Glomerular visceral epithelial cell (primary cell): ENCODE data around the gene FOXN3.
A peak's percentile ranks its signal among the peaks of the same experiment; 100 is the strongest.
"Not testable (repeated sequence)": the region's sequence is repeated elsewhere in the genome, so short reads cannot be mapped to it uniquely, and the experiment has no call there.

Source experiments
- DNase-seq: peaks from one replicate; pipeline ENCODE4 v3.0.0-alpha.2; 2016; ENCODE audit errors: extremely low spot score

Gene FOXN3

DNA sequence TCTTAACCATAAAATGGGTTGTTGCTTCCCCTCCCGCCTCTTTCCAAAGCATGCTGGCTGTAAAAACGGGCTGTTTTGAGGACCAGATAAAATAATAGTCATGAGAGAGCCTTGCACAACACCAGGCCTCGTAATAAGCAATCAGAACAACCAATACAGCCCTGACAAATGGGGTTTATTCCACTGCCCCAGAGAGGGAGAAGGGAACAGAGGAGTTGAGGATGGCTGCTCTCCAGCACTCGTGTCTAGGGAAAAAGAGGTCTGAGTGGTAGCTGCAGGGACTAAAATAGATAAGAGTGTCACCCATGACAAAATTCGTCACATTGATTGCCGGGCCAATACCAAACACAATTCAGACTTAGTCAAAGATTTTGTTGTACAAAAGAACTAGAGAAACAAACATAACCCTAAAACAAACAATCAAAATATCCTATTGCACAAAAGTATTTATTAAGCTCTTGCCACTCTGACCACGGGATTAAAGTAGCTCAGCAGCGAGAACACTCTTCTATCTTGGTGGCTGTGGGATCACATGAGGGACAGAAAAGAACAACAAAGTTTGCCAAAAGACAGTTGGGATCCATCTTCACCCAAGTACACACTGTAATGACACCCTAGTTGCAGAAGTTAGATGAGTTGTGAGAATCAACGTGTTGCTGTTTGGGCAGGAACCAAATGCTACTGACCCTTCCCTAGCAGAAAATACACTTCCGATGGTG, 188.0 kb downstream of the FOXN3 start:
- DNase-seq = no peak

DNA sequence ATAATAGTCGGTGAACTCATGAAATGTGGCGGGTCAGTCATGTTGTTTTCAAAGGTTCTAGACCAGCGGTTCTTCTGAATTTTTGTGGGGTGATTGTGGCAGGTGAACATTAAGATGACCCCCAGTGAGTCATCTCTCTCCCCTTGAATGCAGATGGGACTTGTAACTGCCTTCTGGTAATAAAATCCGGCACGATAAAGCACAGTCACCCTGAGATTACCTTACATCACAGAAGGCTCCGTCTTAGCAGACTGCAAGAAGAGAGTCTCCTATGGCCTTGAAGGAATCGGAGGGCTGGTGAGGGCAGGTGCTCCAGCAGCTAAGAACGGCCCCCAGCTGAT, 189.6 kb downstream of the FOXN3 start:
- DNase-seq = peak; percentile 69

- no peak for DNase-seq
Measured at GRCh38 chr14:89226801-89227495, 190.1 kb downstream of the FOXN3 start.

GRCh38 chr14:89225607-89226006, 191.4 kb downstream of the FOXN3 start:
- DNase-seq = no peak

GRCh38 chr14:89221109-89221810, 195.8 kb downstream of the FOXN3 start:
- DNase-seq = peak; percentile 42

DNA sequence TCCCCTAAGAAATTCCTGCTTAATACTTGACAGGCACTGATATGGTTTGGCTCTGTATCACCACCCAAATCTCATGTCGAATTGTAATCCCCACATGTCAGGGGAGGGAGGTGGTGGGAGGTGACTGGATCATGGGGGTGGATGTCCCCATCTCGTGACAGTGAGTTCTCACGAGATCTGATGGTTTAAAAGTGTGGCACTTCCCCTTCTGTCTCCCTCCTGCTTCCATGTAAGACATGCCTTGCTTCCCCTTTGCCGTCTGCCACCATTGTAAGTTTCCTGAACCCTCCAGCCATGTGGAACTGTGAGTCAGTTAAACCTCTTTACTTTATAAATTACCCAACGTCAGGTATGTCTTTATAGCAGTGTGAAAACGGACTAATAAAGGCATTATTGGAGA, 198.0 kb downstream of the FOXN3 start:
- no peak for DNase-seq

DNA sequence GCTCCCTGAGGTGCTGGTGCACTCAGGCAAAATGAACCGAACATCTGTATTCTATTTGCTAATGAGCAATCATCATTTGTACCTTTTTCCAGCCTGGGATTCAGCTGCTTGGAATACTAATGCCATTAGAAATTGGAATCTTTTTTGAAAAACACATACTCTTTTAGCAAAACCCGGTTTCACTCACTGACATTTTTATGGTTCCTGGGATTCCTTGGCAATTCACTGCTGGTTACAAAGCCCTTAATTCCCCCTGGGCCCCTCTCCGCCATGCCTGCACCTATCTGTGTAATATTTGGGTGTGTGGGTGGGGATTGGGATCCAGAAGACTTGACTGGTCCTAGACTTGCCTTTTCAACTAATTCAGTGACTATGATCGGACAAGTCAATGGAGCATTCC, 199.1 kb downstream of the FOXN3 start:
- no peak for DNase-seq

DNA sequence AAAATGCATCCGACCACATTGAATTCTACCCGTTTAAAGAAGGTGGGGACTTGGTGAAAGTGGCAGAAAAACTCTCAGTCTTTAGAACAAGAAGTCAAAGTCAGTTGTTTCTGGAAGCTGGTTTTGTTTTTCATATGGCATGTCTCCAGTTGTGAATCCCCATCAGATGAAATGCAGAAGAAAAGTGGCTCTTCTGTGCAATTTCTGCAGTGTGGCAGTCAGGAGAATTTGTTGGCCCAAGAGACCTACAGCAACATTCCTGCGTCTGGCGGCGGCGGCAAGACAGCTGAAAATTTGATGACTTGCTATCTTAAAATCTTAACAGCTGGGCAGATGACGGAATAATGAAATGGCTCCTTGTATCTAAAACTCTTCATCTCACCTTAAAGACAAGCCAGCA, 201.5 kb downstream of the FOXN3 start:
- DNase-seq = no peak

DNA sequence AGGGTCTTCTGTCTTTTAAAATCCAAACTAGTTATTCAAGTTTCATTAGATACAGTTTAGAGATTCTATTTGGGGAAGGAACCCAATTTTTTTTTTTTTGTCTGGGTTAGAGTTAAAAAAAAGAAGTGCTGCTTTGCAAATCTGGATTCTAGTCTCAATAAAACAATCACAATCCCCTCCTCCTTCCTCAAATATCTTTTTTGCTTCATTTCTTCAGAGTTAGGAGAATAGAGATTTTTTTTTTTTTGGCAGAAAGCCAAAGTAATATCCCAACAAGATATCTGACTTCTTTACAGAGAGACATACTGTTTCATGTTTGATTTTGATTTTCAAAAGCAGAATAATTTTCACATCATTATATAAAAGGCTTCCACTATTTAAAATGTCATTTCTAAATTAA, 201.9 kb downstream of the FOXN3 start:
- no peak for DNase-seq

- DNase-seq = no peak
Measured at GRCh38 chr14:89214221-89214965, 202.6 kb downstream of the FOXN3 start.

DNA sequence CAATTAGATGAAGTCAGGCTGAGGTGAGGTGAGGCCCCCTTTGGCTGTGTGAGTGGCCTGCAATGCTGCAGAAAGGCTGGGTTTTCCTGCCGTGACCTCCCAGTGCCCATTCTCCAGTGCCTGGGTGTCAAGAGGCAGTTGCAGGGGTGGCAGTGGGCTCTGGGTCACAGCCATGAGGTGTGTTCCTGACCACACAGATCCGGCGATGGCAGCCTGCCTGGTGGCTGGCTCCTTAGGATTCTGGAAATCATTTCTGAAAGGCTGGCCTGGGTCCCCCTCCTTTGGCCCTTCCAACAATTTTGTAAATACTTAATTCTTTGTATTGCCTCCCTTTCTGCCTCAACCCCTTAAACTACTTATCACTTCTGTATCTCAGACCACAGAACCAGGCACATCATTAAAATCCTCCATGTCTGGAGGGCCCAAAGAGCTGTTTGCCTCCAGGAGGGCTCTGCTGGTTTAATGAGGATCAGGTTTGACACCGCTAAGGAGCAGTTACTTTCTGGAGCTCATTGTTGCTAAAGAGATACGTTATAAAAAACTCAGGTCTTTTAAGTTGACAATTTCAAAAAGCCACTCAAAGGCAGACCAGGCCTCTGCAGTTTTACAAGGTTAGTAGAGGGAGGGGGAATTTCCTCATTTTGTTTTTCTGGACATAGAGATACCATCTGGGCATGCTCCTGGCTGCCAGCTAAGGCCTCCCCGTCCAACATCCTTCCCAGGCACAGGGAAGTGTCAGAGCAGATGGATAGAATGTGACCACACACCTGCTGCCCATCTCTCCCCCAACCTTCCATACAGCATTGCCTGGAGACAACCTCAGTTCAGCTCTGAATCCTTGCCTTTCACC, 204.4 kb downstream of the FOXN3 start:
- DNase-seq = no peak

DNA sequence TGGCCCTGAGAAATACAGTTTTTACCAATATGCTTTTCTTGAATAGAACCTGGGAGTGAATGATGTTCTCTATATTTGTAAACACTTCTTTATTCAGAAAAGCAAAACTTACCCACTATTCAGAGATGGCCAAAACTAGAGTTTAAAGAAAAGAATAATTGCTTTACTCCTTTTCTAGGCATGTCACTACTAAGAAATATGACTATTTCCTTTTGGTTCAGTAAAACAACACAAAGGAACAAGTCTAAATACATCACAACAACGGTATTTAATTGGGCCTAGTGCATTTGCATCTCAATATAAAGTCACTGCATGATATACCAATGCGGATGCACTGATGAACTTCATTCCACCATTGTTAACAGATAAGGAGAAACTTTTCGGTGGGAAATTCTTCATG, 207.5 kb downstream of the FOXN3 start:
- no peak for DNase-seq

DNA sequence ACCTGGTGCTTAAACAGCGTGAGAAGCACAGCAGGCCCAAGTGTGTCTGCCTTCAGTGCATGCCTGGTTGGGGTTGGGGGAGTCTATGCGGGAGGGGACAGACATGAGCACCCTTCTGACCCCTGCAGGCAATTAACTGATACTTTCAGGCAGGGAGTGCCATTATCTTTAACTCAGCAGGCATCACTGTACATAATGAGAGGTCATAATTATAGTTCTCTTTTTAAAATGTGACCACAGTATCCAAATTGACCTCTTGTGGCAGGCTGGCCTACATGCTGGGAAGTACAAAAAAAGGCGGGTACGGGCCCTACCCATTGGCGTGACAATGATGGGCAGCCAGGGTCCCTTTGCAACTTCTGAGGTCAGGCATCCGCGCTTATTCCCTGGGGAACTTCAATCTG, 209.1 kb downstream of the FOXN3 start:
- DNase-seq = no peak

DNA sequence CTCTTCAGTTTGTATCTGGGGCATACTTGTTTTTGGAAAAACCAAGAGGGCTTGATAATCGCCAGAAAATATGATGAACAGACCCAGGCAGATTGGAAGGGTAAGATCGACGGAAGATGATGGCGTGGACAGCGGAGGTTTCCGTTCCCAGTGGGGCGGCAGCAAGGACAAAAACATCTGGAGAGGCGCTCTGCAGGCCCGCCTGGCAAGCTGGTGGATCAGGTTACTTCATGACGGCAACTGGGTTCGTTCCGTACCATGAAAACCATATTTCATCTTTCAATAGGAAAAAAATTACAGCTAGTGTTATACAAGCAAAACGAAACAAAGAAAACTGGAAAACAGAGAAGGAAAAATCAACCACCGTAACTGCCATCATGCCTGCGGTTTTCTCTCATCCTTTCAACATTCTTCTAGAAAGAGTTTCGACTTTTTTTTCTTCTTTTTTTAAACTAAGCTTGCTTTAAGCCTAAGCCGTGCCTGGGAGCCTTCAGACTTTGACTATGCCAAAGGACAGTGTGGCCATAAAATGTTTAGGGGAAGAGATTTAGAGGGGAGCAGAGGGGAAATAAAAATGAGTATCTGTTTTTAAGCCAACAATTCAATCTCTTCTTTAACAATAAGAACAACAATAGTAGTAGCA, 210.5 kb downstream of the FOXN3 start:
- DNase-seq = peak; percentile 48

DNA sequence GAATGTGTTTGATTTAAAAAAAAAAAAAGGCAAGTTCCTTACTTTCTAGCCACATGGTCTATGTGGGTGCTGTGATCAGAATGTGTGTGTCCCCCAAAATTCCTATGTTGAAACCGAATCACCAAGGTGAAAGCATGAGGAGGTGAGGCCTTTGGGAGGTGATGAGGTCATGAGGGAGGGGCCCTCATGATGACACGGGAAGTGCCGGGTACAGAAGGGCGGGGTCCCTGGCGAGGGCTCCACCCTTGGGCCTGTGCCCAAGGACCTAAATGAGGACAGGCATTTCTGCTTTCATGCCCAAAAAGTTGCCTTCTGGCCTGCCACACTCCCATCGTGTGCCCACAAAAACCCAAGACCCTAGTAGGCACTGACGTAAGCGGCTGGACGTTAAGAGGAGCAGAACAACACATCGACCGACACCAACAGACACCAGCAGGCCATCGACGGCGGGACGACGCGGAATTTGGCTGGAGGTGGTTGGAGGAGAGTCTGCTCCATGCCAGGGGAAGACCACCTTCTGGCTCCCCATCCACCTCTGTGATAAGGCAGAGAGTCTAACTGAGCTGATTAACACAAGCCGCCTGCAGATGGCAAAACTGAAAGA, 211.8 kb downstream of the FOXN3 start:
- DNase-seq = no peak

GRCh38 chr14:89202413-89203190, 214.4 kb downstream of the FOXN3 start:
- no peak for DNase-seq

- no peak for DNase-seq
Measured at GRCh38 chr14:89201645-89202044, 215.4 kb downstream of the FOXN3 start.

DNA sequence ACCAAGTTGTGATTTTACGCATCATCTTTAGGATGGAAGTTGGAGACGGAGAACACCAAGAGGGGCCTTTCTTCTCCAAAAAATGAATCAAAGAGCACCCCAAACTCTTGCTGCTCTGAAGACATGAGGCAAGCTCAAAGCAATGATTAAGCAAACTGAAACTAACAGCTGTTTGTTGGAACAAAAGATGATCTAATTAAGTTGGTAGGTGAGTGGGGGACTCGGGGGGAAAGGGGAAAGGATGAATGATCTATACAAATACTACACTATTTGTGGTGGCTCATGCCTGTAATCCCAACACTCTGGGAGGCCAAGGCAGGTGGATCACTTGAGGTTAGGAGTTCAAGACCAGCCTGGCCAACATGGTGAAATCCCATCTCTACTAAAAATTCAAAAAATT, 217.7 kb downstream of the FOXN3 start:
- DNase-seq = not testable (repeated sequence)

DNA sequence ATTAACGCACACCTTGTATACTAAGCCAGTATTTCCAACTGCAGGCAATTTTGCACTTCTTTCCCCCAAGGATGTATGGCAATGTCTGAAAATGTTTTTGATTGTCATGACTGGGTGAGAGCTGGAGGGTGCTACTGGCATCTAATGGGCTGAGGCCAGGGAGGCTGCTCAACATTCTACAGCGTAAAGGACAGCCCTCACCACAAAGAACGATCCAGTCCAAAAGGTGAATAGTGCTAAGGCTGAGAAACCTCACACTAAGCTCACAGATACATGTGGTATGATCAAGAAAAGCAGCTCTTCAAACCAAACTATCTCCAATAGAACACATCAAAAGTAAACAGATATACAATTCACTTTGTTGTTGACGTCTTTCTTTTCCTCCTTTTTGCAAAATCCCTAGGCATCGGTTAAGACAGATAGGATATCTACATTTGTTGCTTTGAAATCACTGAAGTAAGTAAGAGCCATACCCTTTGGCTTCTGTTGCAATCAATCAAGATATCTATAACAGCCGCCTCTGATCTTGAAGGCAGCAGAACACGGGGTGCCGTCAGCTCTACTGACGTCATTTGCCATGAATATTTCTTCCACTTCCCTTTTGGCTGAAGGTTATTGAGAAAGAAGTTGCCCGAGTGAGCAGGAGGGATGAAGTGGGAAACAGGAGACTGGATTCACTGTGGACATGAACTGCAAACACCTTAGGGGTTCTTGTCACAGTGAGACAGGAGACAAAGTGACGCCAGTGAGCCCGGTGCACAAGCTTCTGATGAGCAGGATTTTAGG, 218.3 kb downstream of the FOXN3 start:
- no peak for DNase-seq
